ENCODE measurements around the gene PSG4. TPM values are rescaled to one million over a fixed set of nuclear protein-coding genes. Genes with fewer than 3 reads are reported as not detected.
"Not testable (repeated sequence)": the region's sequence is repeated elsewhere in the genome, so short reads cannot be mapped to it uniquely, and the experiment has no call there.

PSG4 gene
- total RNA-seq, 1 donor from 2014 or later = not detected

DNA sequence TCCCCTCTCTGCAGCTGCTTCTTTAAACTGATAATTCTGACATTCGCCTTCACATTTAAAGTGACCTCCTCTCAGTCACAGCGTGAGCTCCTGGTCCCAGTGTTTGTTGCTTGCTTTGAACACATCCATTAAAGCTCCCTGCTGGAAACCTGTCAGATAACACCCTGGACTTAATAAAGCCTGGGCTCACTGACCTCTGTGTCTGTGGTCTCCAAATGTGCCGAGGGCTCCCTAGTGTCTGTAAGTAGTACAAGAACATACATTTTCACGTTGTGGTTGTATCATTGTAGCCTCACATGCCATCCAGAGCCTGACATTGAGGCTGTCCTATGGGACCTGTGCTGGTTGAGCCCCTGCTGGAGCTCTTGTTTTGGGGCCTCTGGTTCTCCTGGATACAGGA is 2.6 kb upstream of the PSG4 start:
- H3K27me3 Mint-ChIP-seq = peaks cover 8% of the 10 kb centered on the region
- TF ChIP-seq, protein P1, sequence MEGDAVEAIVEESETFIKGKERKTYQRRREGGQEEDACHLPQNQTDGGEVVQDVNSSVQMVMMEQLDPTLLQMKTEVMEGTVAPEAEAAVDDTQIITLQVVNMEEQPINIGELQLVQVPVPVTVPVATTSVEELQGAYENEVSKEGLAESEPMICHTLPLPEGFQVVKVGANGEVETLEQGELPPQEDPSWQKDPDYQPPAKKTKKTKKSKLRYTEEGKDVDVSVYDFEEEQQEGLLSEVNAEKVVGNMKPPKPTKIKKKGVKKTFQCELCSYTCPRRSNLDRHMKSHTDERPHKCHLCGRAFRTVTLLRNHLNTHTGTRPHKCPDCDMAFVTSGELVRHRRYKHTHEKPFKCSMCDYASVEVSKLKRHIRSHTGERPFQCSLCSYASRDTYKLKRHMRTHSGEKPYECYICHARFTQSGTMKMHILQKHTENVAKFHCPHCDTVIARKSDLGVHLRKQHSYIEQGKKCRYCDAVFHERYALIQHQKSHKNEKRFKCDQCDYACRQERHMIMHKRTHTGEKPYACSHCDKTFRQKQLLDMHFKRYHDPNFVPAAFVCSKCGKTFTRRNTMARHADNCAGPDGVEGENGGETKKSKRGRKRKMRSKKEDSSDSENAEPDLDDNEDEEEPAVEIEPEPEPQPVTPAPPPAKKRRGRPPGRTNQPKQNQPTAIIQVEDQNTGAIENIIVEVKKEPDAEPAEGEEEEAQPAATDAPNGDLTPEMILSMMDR (IDR thresholded peaks at IDR 0.05) = no peak
- POLR2A ChIA-PET = no interaction called here
- no peak overlapping the region for H3K4me3 Mint-ChIP-seq
- no peaks in the 10 kb centered on the region for H3K4me1 Mint-ChIP-seq
- DNase-seq (no peak), ATAC-seq (ENCODE audit: low read depth) (no peak)
- CTCF ChIA-PET = no interaction called here
- H3K27ac Mint-ChIP-seq = no peak overlapping the region
- H3K36me3 Mint-ChIP-seq (ENCODE audit: low read depth) = no peaks in the 10 kb centered on the region
- no peaks in the 10 kb centered on the region for H3K9me3 Mint-ChIP-seq
- intact Hi-C loops (cut with micrococcal nuclease) = no loop called here

DNA sequence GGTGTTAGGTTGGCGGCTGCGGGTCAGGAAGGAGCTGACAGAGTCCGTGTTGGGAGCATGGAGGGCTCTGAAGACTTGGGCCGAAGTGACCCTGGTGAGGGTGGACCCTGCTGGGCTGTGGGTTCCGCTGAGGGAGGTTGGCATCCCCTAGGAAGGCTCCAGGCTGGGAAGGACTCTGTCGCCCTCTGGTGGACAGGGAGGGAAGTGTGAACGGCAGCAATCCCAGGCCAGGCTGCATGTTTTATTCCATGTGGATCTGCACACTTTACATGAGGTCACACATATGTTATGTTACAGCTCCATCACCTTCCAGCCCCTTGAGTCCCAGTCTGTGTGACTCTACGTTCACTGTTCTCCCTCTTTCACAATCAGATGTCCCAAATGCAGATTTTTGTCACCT is 1.7 kb upstream of the PSG4 start:
- H3K4me3 Mint-ChIP-seq; H3K36me3 Mint-ChIP-seq (ENCODE audit: low read depth); H3K27me3 Mint-ChIP-seq; H3K27ac Mint-ChIP-seq; H3K4me1 Mint-ChIP-seq; intact Hi-C loops (cut with micrococcal nuclease); DNase-seq; CTCF ChIA-PET; H3K9me3 Mint-ChIP-seq; ATAC-seq (ENCODE audit: low read depth); POLR2A ChIA-PET: not testable (repeated sequence)

DNA sequence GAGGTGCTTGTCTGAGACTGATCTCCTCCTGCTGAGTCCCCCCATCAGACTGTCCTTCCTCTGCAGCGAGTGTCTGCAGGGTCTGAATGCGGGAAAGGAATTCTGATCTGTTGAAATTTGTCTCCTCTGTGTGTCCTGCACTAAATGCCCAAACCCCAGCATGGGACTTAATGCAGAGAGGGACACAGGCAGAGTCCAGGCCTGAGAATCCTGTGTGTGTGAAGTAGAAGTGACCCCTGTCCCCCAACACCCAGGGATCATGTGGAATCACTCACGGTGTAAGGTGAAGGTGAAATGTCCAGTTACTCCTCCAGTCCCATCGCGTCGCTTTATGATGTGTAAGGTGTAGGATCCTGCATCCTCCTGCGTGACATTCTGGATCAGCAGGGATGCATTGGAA is 1.8 kb downstream of the PSG4 start:
- H3K27ac Mint-ChIP-seq; intact Hi-C loops (cut with micrococcal nuclease): not testable (repeated sequence)

DNA sequence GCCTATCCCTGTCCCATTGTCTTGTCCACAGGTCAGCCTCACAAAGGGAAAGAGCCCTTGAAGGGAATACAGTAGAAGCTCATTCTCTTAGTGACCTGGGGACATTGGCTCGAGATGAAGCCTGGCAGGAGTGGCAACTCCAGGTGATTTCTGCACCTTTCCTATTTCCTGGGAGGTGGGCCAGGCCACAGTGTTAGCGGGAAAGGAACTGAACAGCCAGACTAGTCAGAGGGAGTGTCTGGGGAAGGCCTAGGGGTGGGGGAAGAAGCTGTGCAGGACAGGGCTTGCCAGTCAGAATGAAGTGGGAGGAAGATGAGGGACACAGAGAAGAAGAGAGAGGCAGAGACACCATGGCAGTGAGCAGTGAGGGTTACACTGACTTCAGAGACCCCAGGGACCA is 3.5 kb downstream of the PSG4 start:
- H3K27me3 Mint-ChIP-seq; CTCF ChIA-PET; ATAC-seq (ENCODE audit: low read depth); H3K27ac Mint-ChIP-seq; DNase-seq; H3K4me1 Mint-ChIP-seq; POLR2A ChIA-PET; H3K4me3 Mint-ChIP-seq; H3K36me3 Mint-ChIP-seq (ENCODE audit: low read depth); H3K9me3 Mint-ChIP-seq; intact Hi-C loops (cut with micrococcal nuclease): not testable (repeated sequence)

More for the DNA sequence above, 1.8 kb downstream of the PSG4 start:
- H3K4me3 Mint-ChIP-seq; H3K27me3 Mint-ChIP-seq; H3K36me3 Mint-ChIP-seq (ENCODE audit: low read depth); DNase-seq; ATAC-seq (ENCODE audit: low read depth); POLR2A ChIA-PET; CTCF ChIA-PET; H3K4me1 Mint-ChIP-seq; H3K9me3 Mint-ChIP-seq: not testable (repeated sequence)

DNA sequence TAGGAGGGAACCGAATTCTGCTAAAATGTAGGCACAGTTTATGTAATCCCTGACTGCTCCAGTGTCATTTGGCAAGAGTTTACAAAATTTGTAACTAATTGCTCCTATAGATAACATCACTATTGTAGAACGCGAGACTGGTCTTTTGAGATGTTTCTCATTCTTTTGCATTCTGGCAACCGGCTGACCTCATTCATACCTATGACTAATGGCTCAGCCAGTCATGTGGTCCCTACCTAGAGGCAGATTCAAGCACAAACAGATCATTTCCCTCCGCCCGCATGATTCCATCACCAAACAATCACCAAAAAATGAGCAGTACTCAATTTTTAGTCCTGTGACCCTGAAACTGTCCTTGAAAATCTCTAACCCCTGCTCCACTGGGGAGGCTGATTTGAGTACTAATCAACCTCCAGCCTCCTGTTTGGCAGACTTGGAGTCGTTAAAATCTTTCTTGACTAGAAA is 4.1 kb downstream of the PSG4 start:
- POLR2A ChIA-PET; DNase-seq; CTCF ChIA-PET; intact Hi-C loops (cut with micrococcal nuclease); H3K4me1 Mint-ChIP-seq; ATAC-seq (ENCODE audit: low read depth); H3K27ac Mint-ChIP-seq; H3K27me3 Mint-ChIP-seq; H3K4me3 Mint-ChIP-seq; H3K36me3 Mint-ChIP-seq (ENCODE audit: low read depth); H3K9me3 Mint-ChIP-seq: not testable (repeated sequence)

DNA sequence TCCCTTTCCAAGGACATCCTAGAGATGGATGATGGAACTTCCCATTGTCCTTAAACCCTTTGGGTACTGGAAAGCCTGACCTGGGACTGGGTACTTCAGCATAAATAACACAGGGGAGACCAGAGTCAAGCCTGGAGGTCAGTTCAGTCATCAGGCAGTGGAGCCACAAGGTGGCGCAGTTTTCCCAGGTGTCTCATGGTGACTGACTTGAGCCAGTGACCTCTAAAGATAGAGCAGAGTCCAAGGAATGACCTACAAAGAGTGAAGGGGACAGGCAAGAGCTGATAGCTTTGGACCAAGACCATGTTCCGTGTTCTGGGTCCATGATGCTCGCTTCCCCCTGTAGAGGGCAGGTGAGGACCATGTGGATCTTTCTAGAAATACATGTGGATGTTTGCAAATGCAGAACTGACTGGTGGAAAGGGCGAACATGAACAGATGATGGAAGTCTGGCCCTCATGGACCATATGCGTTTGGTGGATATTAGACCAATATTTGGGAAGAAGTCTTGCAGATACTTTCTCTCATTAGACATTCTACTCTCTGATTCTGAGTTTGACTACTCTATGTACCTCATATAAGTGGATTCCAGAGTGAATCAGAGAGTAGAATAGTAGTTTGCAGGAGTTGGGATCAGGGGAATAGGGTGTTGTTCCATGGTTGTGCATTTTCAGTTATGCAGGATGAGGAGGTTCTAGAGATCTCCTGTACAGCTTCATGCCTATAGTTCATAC is 6.6 kb downstream of the PSG4 start:
- POLR2A ChIA-PET; H3K27me3 Mint-ChIP-seq; DNase-seq; CTCF ChIA-PET; intact Hi-C loops (cut with micrococcal nuclease); H3K36me3 Mint-ChIP-seq (ENCODE audit: low read depth); H3K4me3 Mint-ChIP-seq; H3K27ac Mint-ChIP-seq; H3K4me1 Mint-ChIP-seq; ATAC-seq (ENCODE audit: low read depth); H3K9me3 Mint-ChIP-seq: not testable (repeated sequence)

DNA sequence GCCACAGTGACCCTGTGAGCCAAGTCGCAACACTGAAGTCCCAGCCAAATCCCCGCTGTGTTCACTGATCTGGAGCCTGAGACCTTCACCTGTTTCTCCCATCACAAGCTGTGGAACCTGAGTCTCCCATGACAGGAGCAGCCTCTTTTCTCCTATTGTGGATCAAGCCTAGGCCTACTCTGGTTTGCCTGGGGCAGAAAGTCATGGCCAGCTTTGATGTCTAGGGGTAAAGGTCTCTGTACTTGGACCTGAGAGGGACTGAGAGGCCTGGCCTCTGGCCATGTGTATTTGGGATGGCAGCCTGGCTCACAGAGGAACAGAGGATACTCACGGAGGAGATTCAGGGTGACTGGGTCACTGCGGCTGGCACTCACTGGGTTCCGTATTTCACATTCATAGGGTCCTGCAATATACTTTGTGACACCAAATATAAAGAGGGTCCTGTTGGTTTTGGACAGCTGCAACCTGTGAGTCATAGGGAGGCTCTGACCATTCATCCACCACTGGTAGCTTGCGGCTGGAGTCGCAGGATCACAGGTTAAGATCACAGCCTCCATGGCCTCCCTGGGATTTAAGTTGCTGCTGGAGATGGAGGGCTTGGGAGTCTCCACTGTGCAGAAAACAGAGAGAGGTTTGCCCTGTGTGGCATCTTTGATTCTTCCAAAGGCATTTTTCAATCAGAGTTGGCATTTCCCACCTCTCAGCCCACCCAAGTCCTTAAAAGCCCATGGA is 7.6 kb downstream of the PSG4 start:
- DNase-seq; intact Hi-C loops (cut with micrococcal nuclease); H3K4me1 Mint-ChIP-seq; ATAC-seq (ENCODE audit: low read depth); POLR2A ChIA-PET; H3K36me3 Mint-ChIP-seq (ENCODE audit: low read depth); H3K27ac Mint-ChIP-seq; H3K27me3 Mint-ChIP-seq; H3K4me3 Mint-ChIP-seq; CTCF ChIA-PET; H3K9me3 Mint-ChIP-seq: not testable (repeated sequence)

DNA sequence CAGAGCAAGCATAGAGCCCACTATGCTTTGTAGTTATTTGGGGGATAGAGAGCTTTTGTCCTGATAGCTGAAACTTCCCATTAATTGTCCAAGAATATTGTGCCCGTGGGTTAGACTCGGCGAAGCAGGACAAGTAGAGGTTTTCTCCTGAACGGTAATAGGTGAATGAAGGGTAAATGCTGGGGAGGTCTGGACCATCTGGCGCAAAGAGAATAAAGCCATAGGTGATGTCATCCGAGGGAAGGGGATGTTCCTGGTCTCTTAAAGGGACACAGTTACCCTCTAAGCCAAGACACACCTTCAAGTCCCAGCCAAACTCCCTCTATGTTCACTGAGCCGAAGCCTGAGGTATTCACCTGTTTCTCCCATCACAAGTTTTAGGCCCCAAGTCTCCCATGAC is 11.0 kb downstream of the PSG4 start:
- intact Hi-C loops (cut with micrococcal nuclease) = not testable (repeated sequence)

DNA sequence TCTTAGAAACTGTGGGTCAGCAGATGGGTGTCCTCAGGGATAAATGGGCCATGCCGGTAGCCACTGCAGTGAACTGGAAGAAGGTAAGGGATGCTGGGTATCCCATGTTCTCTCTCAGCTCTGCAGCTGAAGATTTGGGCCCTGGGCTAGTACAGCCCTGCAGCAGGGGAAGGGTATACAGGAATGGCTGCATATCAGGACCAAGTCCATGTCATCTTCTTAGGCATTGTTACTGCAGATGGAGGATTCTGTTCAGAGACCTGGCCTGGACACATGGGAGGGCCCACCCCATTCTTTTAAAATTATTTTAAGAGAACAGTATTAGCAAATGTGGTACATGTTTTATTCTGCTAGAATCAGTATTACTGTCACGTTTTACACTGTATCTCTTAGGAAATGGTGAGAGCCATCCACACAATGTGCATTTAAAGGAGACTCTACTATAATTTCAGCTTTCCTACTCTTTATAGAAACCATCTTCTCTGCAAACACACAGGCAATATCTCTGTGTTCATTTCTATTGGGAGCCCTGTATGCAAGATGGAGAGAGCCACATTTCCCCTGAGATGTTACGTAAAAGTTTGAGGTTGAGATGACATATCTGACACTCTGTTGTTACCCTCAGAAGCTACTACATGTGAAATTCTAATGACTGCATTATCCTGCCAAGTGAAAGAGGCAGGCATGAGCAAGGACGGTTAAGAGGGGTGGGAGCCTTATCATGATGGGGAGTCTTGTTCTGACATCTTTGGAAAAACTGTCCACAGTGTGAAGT is 12.9 kb downstream of the PSG4 start:
- CTCF ChIA-PET; DNase-seq; intact Hi-C loops (cut with micrococcal nuclease); H3K27ac Mint-ChIP-seq; H3K36me3 Mint-ChIP-seq (ENCODE audit: low read depth); H3K4me3 Mint-ChIP-seq; POLR2A ChIA-PET; ATAC-seq (ENCODE audit: low read depth); H3K4me1 Mint-ChIP-seq; H3K9me3 Mint-ChIP-seq: not testable (repeated sequence)
- peaks cover 12% of the 10 kb centered on the region for H3K27me3 Mint-ChIP-seq

More for the DNA sequence above, 11.0 kb downstream of the PSG4 start:
- H3K4me3 Mint-ChIP-seq; CTCF ChIA-PET; ATAC-seq (ENCODE audit: low read depth); H3K9me3 Mint-ChIP-seq; H3K4me1 Mint-ChIP-seq; DNase-seq; H3K36me3 Mint-ChIP-seq (ENCODE audit: low read depth); H3K27ac Mint-ChIP-seq; POLR2A ChIA-PET: not testable (repeated sequence)
- H3K27me3 Mint-ChIP-seq = peaks cover 12% of the 10 kb centered on the region

DNA sequence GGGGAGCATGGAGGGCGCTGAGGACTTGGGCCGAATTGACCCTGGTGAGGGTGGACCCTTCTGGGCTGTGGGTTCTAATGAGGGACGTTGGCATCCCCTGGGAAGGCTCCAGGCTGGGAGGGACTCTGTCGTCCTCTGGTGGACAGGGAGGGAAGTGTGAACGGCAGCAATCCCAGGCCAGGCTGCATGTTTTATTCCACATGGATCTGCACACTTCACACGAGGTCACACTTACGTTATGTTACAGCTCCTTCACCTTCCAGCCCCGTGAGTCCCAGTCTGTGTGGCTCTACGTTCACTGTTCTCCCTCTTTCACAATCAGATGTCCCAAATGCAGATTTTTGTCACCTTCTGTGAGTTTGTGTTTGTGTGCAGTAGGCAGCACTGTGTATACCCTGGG is 17.3 kb downstream of the PSG4 start:
- not testable (repeated sequence) for H3K9me3 Mint-ChIP-seq

DNA sequence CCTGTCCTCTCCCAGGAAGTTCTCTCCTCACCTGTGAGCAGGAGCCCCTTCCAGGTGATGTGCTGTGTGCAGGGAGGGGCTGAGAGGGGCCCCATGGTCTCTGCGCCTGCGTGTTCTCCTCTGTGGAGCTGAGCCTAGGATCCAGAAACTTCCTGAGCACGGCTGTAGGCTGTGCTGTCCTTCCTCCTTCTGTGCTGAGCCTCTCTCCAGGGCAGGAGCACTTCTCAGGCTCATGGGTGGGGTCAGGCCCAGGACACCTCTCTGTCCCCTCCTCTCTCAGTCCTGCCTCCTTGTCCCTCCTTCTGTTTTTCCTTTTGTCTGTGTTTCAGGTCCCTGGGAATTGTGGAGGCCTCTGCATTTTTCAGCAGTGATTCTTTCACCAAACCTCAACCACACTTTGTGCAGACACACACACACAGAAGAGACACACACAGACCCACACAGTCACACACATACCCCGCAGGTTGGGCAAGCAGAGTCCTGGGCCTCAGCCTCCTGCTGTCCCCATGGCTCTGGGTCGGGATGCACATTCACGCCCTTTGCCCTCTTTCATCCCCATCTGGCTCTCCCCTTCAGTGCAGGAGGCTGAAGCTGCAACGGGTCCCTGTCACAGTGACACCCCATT is 19.0 kb downstream of the PSG4 start, which contains the start of gene PSG5:
Gene PSG5, minus strand, starts transcription at position 226 of the 625 bp plus-strand sequence. Its CDS starts 131 bp downstream, at position 95.
- ATAC-seq (ENCODE audit: low read depth); CTCF ChIA-PET; intact Hi-C loops (cut with micrococcal nuclease); DNase-seq; H3K9me3 Mint-ChIP-seq; H3K27me3 Mint-ChIP-seq; H3K4me1 Mint-ChIP-seq; H3K36me3 Mint-ChIP-seq (ENCODE audit: low read depth); H3K27ac Mint-ChIP-seq; H3K4me3 Mint-ChIP-seq; POLR2A ChIA-PET: not testable (repeated sequence)

More for the DNA sequence above, 17.3 kb downstream of the PSG4 start:
- H3K27me3 Mint-ChIP-seq; H3K4me3 Mint-ChIP-seq; H3K27ac Mint-ChIP-seq; CTCF ChIA-PET; POLR2A ChIA-PET; H3K4me1 Mint-ChIP-seq; ATAC-seq (ENCODE audit: low read depth); DNase-seq; H3K36me3 Mint-ChIP-seq (ENCODE audit: low read depth); intact Hi-C loops (cut with micrococcal nuclease): not testable (repeated sequence)

Data from activated B cell treated with CpG ODN at 0.5 μM for 24 hours (primary cell).